Measurements from ENCODE around the gene PRR12. TPM values are rescaled to one million over a fixed set of nuclear protein-coding genes. Genes with fewer than 3 reads are reported as not detected.

Gene PRR12
- total and polyA plus RNA-seq, 9 of the 15 experiments (the other 6 are each of a cell fraction or from before 2014, with no cell fraction given) = 0.01 to 21.1 (median 0.98) TPM

GRCh38 chr19:49580264-49581006 lies 10.5 kb upstream of the PRR12 start, which contains the start of gene NOSIP (continued):
- peak; percentile 85 for TF ChIP-seq THRB (CRISPR knock-in tag; conservative IDR thresholded peaks at IDR 0.05)
- peak; percentile 95 for TF ChIP-seq POLR2H (tag; IDR thresholded peaks at IDR 0.05; ENCODE audit: low read depth)
- TF ChIP-seq ARID1B (IDR thresholded peaks at IDR 0.05) = no peak
- 0 out of 4 replicates have a peak, but pooled peaks of 1 of the 2 experiments have one; percentile 4 for TF ChIP-seq MLLT1 (IDR thresholded peaks at IDR 0.05)
- TF ChIP-seq MCM5 (IDR thresholded peaks at IDR 0.05; ENCODE audit: low read depth) = no peak
- peak in 1 of 2 experiments; percentile 21; a peak in 1 of 4 replicates for TF ChIP-seq NRF1 (conservative IDR thresholded peaks at IDR 0.05 in 1 of 2, IDR thresholded peaks at IDR 0.05 in 1 of 2)
- TF ChIP-seq ZBTB7A (IDR thresholded peaks at IDR 0.05; ENCODE audit: borderline replicate concordance, control insufficient read depth, low read depth, low read length) = no peak; the same call in 1 of the 2 replicates
- no peak for TF ChIP-seq ZC3H4 (CRISPR knock-in tag; IDR thresholded peaks at IDR 0.05; ENCODE audit: borderline replicate concordance)
- peak; percentile 81 for TF ChIP-seq TAF7 (tag; IDR thresholded peaks at IDR 0.05)
- TF ChIP-seq CCAR2 (IDR thresholded peaks at IDR 0.05; ENCODE audit: low read depth, low read length) = peak; percentile 38; the same call in 1 of the 2 replicates
- no peak for TF ChIP-seq HNRNPLL (IDR thresholded peaks at IDR 0.05; ENCODE audit: low read depth, low read length, poor library complexity, severe bottlenecking)
- TF ChIP-seq PTBP1 (IDR thresholded peaks at IDR 0.05; ENCODE audit: low read depth, low read length) = peak; percentile 50; the same call in 1 of the 2 replicates
- TF ChIP-seq NR2C2 (CRISPR knock-in tag; IDR thresholded peaks at IDR 0.05) = peak; percentile 72; the same call in 1 of the 2 replicates
- TF ChIP-seq NR2C2 (tag; IDR thresholded peaks at IDR 0.05) = peak; percentile 95
- TF ChIP-seq POLR2AphosphoS5 (IDR thresholded peaks at IDR 0.05; ENCODE audit: control insufficient read depth, insufficient read depth, low read depth, low read length) = peak; percentile 99
- no peak for TF ChIP-seq ATF1 (CRISPR knock-in tag; IDR thresholded peaks at IDR 0.05)
- TF ChIP-seq ATF1 (tag; IDR thresholded peaks at IDR 0.05) = peak; percentile 76
- TF ChIP-seq ZNF239 (CRISPR knock-in tag; IDR thresholded peaks at IDR 0.05) = peak; percentile 33

Data from K562 (cell line).